GM23338 (cell line): ENCODE measurements around the gene TERT. TPM values are rescaled to one million over a fixed set of nuclear protein-coding genes. Genes with fewer than 3 reads are reported as not detected.

Experiments used
- ATAC-seq: fragments of 200-7000 bp; cut with Tn5 transposase; 3 replicates; pipeline ENCODE4 v1.9.1; 2020
- DNase-seq: peaks from one replicate; pipeline ENCODE4 v3.0.0-alpha.2; 2015; ENCODE audit warnings: low spot score
- H2AFZ ChIP-seq: fragments of 200-600 bp; sonication (generic); 2 replicates; pipeline ENCODE4 v1.8.0; 2016; ENCODE audit warnings: antibody characterized with exemption, mild to moderate bottlenecking, moderate library complexity
- H3F3A ChIP-seq: fragments of 200-600 bp; sonication (generic); replicated peaks from 2 replicates; pipeline ENCODE4 v1.8.0; 2017; ENCODE audit warnings: antibody characterized with exemption, mixed run types, low read depth
- H3K27ac ChIP-seq: fragments of 200-600 bp; sonication (generic); 2 replicates; pipeline ENCODE4 v1.6.1; 2016; ENCODE audit warnings: low read depth
- H3K27me3 ChIP-seq: fragments of 200-600 bp; sonication (generic); 2 replicates; pipeline ENCODE4 v1.8.0; 2016; ENCODE audit warnings: mild to moderate bottlenecking, mixed run types, moderate library complexity; ENCODE audit not compliant: insufficient read depth
- H3K36me3 ChIP-seq: fragments of 200-600 bp; sonication (generic); 2 replicates; pipeline ENCODE4 v1.8.0; 2016; ENCODE audit warnings: mild to moderate bottlenecking; ENCODE audit not compliant: insufficient read depth
- H3K4me1 ChIP-seq: fragments of 200-600 bp; sonication (generic); 2 replicates; pipeline ENCODE4 v1.8.0; 2016; ENCODE audit warnings: mild to moderate bottlenecking, moderate library complexity; ENCODE audit not compliant: insufficient read depth
- H3K4me2 ChIP-seq: fragments of 200-600 bp; sonication (generic); 2 replicates; pipeline ENCODE4 v1.7.1; 2017; ENCODE audit warnings: mixed run types
- H3K4me3 ChIP-seq: fragments of 200-600 bp; sonication (generic); 2 replicates; pipeline ENCODE4 v1.6.1; 2016; ENCODE audit warnings: mixed run types
- H3K79me2 ChIP-seq: fragments of 200-600 bp; sonication (generic); replicated peaks from 2 replicates; pipeline ENCODE4 v1.8.0; 2017; ENCODE audit warnings: mild to moderate bottlenecking; ENCODE audit not compliant: insufficient read depth
- H3K9me2 ChIP-seq: fragments of 200-600 bp; sonication (generic); 2 replicates; pipeline ENCODE4 v1.8.0; 2017; ENCODE audit not compliant: insufficient read depth
- H4K20me1 ChIP-seq: fragments of 200-600 bp; sonication (generic); replicated peaks from 2 replicates; pipeline ENCODE4 v1.8.0; 2017; ENCODE audit warnings: mild to moderate bottlenecking; ENCODE audit not compliant: insufficient read depth
- H3K27ac Mint-ChIP-seq: 2 replicates; pipeline ENCODE4 v1.8.0; 2020; ENCODE audit warnings: inconsistent platforms, mild to moderate bottlenecking, moderate library complexity, mixed read lengths
- H3K27me3 Mint-ChIP-seq: 3 replicates; pipeline ENCODE4 v1.8.0; 2022; ENCODE audit warnings: low read depth, mild to moderate bottlenecking, moderate library complexity, mixed read lengths, inconsistent platforms; ENCODE audit not compliant: insufficient read depth, poor library complexity
- H3K36me3 Mint-ChIP-seq: 3 replicates; pipeline ENCODE4 v1.8.0; 2021; ENCODE audit warnings: low read depth, mild to moderate bottlenecking, inconsistent platforms, moderate library complexity, mixed read lengths
- H3K4me1 Mint-ChIP-seq: 3 replicates; pipeline ENCODE4 v1.8.0; 2020; ENCODE audit warnings: mild to moderate bottlenecking, inconsistent platforms, mixed read lengths
- H3K4me3 Mint-ChIP-seq: 3 replicates; pipeline ENCODE4 v1.8.0; 2021; ENCODE audit warnings: moderate library complexity, mild to moderate bottlenecking, inconsistent platforms, mixed read lengths
- H3K9me3 Mint-ChIP-seq: 3 replicates; pipeline ENCODE4 v1.8.0; 2020; ENCODE audit warnings: moderate library complexity, mild to moderate bottlenecking, inconsistent platforms, mixed read lengths
- CREB1 ChIP-seq: fragments of 250-450 bp; sonication (Bioruptor Pico); IDR thresholded peaks from 2 replicates; pipeline ENCODE4 v1.5.0; 2020; ENCODE audit warnings: low read depth, mild to moderate bottlenecking, moderate library complexity
- CTCF ChIP-seq, 2 experiments: fragments of 200-600 bp in 1 of 2; sonication (generic) in 1 of 2; conservative IDR thresholded peaks; 2 replicates each; pipeline versions ENCODE4 v1.5.1 to v1.6.1; 2016 to 2017; ENCODE audit warnings: antibody characterized with exemption in 2 of 2, low read depth in 2 of 2, mild to moderate bottlenecking in 2 of 2, moderate library complexity in 1 of 2
- EZH2phosphoT487 ChIP-seq: fragments of 200-600 bp; sonication (generic); IDR thresholded peaks from one replicate; pipeline ENCODE4 v1.8.1; 2018; ENCODE audit warnings: antibody characterized with exemption; ENCODE audit not compliant: unreplicated experiment
- ZNF114 ChIP-seq: fragments of 250-450 bp; sonication (Bioruptor Pico); IDR thresholded peaks from 2 replicates; pipeline ENCODE4 v1.5.0; 2020; ENCODE audit warnings: mild to moderate bottlenecking, moderate library complexity
- polyA plus RNA-seq: library from polyadenylated mRNA; unstranded; fragments of >200 nt; fragmentation: Nextera tagmentation; extraction: Ambion mirVana; gene quantifications from 2 replicates; pipeline ENCODE4 v1.2.1, GENCODE V29; 2016
- total RNA-seq: library from RNA; depleted of rRNA; stranded (reverse); fragments of >200 nt; shearing (Covaris generic); gene quantifications from 2 replicates; pipeline ENCODE4 v1.2.3, GENCODE V29; 2014
- TF ChIP-seq, protein P1 (sequence below): fragments of 250-450 bp; sonication (Bioruptor Pico); IDR thresholded peaks from 2 replicates; pipeline ENCODE4 v1.5.0; 2020; ENCODE audit warnings: mild to moderate bottlenecking, moderate library complexity

Gene TERT
- total and polyA plus RNA-seq, 2 experiments from 2014 or later: 9.8 to 46.4 TPM

DNA sequence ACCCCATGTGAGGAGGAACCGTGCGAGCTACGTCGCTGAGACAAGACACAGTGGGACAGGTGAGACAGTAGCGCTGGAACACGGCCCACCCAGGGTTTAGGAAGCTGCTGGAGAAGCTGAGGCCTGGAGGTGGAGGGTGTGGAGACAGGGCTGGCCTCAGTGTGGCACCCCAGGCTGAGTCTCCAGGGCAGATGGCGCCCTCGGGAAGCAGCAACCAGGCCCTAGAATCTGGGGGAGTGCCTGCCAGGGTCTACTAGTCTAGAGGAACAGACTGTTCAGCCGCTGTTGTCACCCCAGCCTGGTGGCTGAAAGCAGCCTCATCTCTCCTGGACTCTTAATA lies 4.6 kb upstream of the TERT start:
- H3K4me2 ChIP-seq: no peak overlapping the region
- H4K20me1 ChIP-seq: no peaks in the 10 kb centered on the region
- H2AFZ ChIP-seq: no peak overlapping the region
- H3F3A ChIP-seq: 0 out of 2 replicates have a peak, but pooled peaks cover 3% of the 10 kb centered on the region
- peaks cover 5% of the 10 kb centered on the region; the same call in 1 of the 2 replicates for H3K4me1 ChIP-seq
- no peak overlapping the region for H3K27ac Mint-ChIP-seq
- H3K4me1 Mint-ChIP-seq: peaks cover 5% of the 10 kb centered on the region; the same call in 2 of the 3 replicates
- peaks cover 9% of the 10 kb centered on the region for H3K27me3 ChIP-seq
- no peak overlapping the region for H3K4me3 Mint-ChIP-seq
- H3K4me3 ChIP-seq: no peak overlapping the region
- H3K9me2 ChIP-seq: no peaks in the 10 kb centered on the region
- DNase-seq: no peak
- TF ChIP-seq ZNF114 (no peak), CTCF (conservative IDR thresholded peaks at IDR 0.05; ENCODE audit: low read depth in 2 of 2) (peak in 1 of 2 experiments; percentile 28; a peak in 2 of 4 replicates)
- H3K36me3 ChIP-seq: no peaks in the 10 kb centered on the region
- H3K27ac ChIP-seq: no peak overlapping the region
- no peaks in the 10 kb centered on the region; the same call in 2 of the 3 replicates for H3K36me3 Mint-ChIP-seq
- H3K27me3 Mint-ChIP-seq: peaks cover 8% of the 10 kb centered on the region
- ATAC-seq: no peak
- H3K79me2 ChIP-seq: no peaks in the 10 kb centered on the region
- no peaks in the 10 kb centered on the region; the same call in 2 of the 3 replicates for H3K9me3 Mint-ChIP-seq

DNA sequence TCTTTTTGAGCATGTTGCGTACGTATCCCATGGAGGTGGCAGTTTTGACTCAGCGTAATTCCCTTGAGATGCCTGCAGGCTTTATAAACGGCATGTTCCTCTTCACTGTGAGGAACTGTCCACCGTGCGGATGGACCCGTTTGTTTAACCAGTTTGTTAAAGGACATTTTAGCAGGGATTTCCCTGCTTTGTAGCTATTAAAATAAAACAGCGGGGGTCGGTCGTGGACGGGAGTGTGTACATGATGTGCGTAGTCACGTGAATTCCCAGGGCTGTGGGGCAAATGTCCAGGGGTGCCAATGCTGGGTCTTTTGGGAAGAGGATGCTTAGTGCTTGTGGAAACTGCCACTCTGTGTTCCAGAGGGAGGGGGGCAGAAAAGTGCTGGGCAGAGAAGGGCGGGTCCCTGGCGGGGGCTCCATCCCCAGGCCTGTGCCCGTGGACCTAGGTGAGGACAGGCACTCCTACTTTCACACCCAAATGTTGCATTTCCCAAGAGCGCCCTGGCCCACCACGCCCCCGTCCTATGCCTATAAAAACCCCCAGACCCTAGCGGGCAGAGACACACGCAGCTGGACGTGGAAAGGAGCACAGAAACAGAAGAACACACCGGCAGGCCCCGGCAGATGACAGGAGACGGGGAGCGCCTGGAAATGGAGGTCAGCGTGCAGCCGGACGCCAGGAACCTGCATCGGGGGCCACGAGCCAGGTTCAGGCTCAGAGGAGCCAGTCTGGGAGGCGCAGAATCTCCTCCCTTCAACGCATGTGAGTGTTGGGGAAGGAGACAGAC lies 4.0 kb upstream of the TERT start:
- peaks cover 9% of the 10 kb centered on the region for H3K27me3 ChIP-seq
- DNase-seq (no peak), ATAC-seq (no peak)
- no peaks in the 10 kb centered on the region for H3K36me3 ChIP-seq
- no peaks in the 10 kb centered on the region; the same call in 2 of the 3 replicates for H3K9me3 Mint-ChIP-seq
- no peaks in the 10 kb centered on the region for H4K20me1 ChIP-seq
- H3K27ac ChIP-seq: no peak overlapping the region
- no peak overlapping the region for H2AFZ ChIP-seq
- 0 out of 2 replicates have a peak, but pooled peaks cover 3% of the 10 kb centered on the region for H3F3A ChIP-seq
- no peak overlapping the region for H3K4me3 ChIP-seq
- H3K27ac Mint-ChIP-seq: no peak overlapping the region
- H3K36me3 Mint-ChIP-seq: no peaks in the 10 kb centered on the region; the same call in 2 of the 3 replicates
- H3K4me1 Mint-ChIP-seq: peaks cover 5% of the 10 kb centered on the region; the same call in 2 of the 3 replicates
- H3K27me3 Mint-ChIP-seq: peaks cover 8% of the 10 kb centered on the region
- no peaks in the 10 kb centered on the region for H3K79me2 ChIP-seq
- H3K4me1 ChIP-seq: peaks cover 5% of the 10 kb centered on the region; the same call in 1 of the 2 replicates
- H3K9me2 ChIP-seq: no peaks in the 10 kb centered on the region
- no peak overlapping the region for H3K4me2 ChIP-seq
- H3K4me3 Mint-ChIP-seq: no peak overlapping the region
- TF ChIP-seq, protein P1, sequence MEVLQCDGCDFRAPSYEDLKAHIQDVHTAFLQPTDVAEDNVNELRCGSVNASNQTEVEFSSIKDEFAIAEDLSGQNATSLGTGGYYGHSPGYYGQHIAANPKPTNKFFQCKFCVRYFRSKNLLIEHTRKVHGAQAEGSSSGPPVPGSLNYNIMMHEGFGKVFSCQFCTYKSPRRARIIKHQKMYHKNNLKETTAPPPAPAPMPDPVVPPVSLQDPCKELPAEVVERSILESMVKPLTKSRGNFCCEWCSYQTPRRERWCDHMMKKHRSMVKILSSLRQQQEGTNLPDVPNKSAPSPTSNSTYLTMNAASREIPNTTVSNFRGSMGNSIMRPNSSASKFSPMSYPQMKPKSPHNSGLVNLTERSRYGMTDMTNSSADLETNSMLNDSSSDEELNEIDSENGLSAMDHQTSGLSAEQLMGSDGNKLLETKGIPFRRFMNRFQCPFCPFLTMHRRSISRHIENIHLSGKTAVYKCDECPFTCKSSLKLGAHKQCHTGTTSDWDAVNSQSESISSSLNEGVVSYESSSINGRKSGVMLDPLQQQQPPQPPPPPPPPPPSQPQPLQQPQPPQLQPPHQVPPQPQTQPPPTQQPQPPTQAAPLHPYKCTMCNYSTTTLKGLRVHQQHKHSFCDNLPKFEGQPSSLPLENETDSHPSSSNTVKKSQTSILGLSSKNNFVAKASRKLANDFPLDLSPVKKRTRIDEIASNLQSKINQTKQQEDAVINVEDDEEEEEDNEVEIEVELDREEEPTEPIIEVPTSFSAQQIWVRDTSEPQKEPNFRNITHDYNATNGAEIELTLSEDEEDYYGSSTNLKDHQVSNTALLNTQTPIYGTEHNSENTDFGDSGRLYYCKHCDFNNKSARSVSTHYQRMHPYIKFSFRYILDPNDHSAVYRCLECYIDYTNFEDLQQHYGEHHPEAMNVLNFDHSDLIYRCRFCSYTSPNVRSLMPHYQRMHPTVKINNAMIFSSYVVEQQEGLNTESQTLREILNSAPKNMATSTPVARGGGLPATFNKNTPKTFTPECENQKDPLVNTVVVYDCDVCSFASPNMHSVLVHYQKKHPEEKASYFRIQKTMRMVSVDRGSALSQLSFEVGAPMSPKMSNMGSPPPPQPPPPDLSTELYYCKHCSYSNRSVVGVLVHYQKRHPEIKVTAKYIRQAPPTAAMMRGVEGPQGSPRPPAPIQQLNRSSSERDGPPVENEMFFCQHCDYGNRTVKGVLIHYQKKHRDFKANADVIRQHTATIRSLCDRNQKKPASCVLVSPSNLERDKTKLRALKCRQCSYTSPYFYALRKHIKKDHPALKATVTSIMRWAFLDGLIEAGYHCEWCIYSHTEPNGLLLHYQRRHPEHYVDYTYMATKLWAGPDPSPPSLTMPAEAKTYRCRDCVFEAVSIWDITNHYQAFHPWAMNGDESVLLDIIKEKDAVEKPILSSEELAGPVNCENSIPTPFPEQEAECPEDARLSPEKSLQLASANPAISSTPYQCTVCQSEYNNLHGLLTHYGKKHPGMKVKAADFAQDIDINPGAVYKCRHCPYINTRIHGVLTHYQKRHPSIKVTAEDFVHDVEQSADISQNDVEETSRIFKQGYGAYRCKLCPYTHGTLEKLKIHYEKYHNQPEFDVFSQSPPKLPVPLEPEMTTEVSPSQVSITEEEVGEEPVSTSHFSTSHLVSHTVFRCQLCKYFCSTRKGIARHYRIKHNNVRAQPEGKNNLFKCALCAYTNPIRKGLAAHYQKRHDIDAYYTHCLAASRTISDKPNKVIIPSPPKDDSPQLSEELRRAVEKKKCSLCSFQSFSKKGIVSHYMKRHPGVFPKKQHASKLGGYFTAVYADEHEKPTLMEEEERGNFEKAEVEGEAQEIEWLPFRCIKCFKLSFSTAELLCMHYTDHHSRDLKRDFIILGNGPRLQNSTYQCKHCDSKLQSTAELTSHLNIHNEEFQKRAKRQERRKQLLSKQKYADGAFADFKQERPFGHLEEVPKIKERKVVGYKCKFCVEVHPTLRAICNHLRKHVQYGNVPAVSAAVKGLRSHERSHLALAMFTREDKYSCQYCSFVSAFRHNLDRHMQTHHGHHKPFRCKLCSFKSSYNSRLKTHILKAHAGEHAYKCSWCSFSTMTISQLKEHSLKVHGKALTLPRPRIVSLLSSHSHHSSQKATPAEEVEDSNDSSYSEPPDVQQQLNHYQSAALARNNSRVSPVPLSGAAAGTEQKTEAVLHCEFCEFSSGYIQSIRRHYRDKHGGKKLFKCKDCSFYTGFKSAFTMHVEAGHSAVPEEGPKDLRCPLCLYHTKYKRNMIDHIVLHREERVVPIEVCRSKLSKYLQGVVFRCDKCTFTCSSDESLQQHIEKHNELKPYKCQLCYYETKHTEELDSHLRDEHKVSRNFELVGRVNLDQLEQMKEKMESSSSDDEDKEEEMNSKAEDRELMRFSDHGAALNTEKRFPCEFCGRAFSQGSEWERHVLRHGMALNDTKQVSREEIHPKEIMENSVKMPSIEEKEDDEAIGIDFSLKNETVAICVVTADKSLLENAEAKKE (CRISPR knock-in tag): no peak
- TF ChIP-seq CTCF (conservative IDR thresholded peaks at IDR 0.05; ENCODE audit: low read depth in 2 of 2): no peak
- TF ChIP-seq EZH2phosphoT487: no peak
- TF ChIP-seq CREB1 (CRISPR knock-in tag): no peak
